ENCODE results near the gene TAS2R38.

The TAS2R38 gene

GRCh38 chr7:141975806-141976523, 2.4 kb upstream of the TAS2R38 start:
- peak; percentile 86 for DNase-seq (ENCODE audit: low spot score)

- DNase-seq (ENCODE audit: low spot score) = no peak
Measured at GRCh38 chr7:141974831-141975230, 1.3 kb upstream of the TAS2R38 start.

- DNase-seq (ENCODE audit: low spot score) = no peak
Measured at GRCh38 chr7:141960687-141961422, 12.7 kb downstream of the TAS2R38 start.

- no peak for DNase-seq (ENCODE audit: low spot score)
Measured at GRCh38 chr7:141956084-141956483, 17.5 kb downstream of the TAS2R38 start.

GRCh38 chr7:141954334-141954733, 19.2 kb downstream of the TAS2R38 start:
- no peak for DNase-seq (ENCODE audit: low spot score)

GRCh38 chr7:141952461-141952860, 21.1 kb downstream of the TAS2R38 start:
- DNase-seq (ENCODE audit: low spot score) = no peak

- DNase-seq (ENCODE audit: low spot score) = no peak
Measured at GRCh38 chr7:141950806-141951205, 22.8 kb downstream of the TAS2R38 start.

- DNase-seq (ENCODE audit: low spot score) = no peak
Measured at GRCh38 chr7:141949911-141950310, 23.7 kb downstream of the TAS2R38 start.

- no peak for DNase-seq (ENCODE audit: low spot score)
Measured at GRCh38 chr7:141949451-141949850, 24.1 kb downstream of the TAS2R38 start.

- no peak for DNase-seq (ENCODE audit: low spot score)
Measured at GRCh38 chr7:141949021-141949420, 24.6 kb downstream of the TAS2R38 start.

- DNase-seq (ENCODE audit: low spot score) = no peak
Measured at GRCh38 chr7:141946796-141947195, 26.8 kb downstream of the TAS2R38 start, which contains the start of gene CLEC5A. CLEC5A (minus strand) TSS chr7:141946974; CDS start chr7:141946292, 682 bp downstream.

GRCh38 chr7:141945356-141945755, 28.2 kb downstream of the TAS2R38 start:
- DNase-seq (ENCODE audit: low spot score) = no peak

- DNase-seq (ENCODE audit: low spot score) = no peak
Measured at GRCh38 chr7:141944811-141945210, 28.8 kb downstream of the TAS2R38 start.

- DNase-seq (ENCODE audit: low spot score) = no peak
Measured at GRCh38 chr7:141943846-141944245, 29.7 kb downstream of the TAS2R38 start.

- no peak for DNase-seq (ENCODE audit: low spot score)
Measured at GRCh38 chr7:141941075-141941474, 32.5 kb downstream of the TAS2R38 start.

GRCh38 chr7:141930211-141930610, 43.4 kb downstream of the TAS2R38 start:
- no peak for DNase-seq (ENCODE audit: low spot score)

GRCh38 chr7:141928845-141929195, 44.8 kb downstream of the TAS2R38 start:
- DNase-seq (ENCODE audit: low spot score) = no peak

- DNase-seq (ENCODE audit: low spot score) = no peak
Measured at GRCh38 chr7:141928146-141928844, 45.3 kb downstream of the TAS2R38 start.

All from ecto neural progenitor cell (in vitro differentiated cells).